Hematopoietic multipotent progenitor cell treated with erythropoietin and hydrocortisone succinate and interleukin-3 and kit ligand, for 4 days (in vitro differentiated cells): ENCODE results near the gene E2F3.
"Not testable (repeated sequence)": the region's sequence is repeated elsewhere in the genome, so short reads cannot be mapped to it uniquely, and the experiment has no call there.

Source experiments
- DNase-seq: peaks from one replicate; pipeline ENCODE4 v3.0.0-alpha.2; 2015

E2F3 gene

GRCh38 chr6:20434766-20435165 lies 33.1 kb downstream of the E2F3 start:
- no peak for DNase-seq

- no peak for DNase-seq
Observed at GRCh38 chr6:20436719-20437118, 35.0 kb downstream of the E2F3 start.

- no peak for DNase-seq
Observed at GRCh38 chr6:20437639-20438038, 36.0 kb downstream of the E2F3 start.

- no peak for DNase-seq
Observed at GRCh38 chr6:20438462-20439070, 36.9 kb downstream of the E2F3 start.

GRCh38 chr6:20439558-20439957 lies 37.9 kb downstream of the E2F3 start:
- DNase-seq, result no peak

GRCh38 chr6:20440296-20440695 lies 38.6 kb downstream of the E2F3 start:
- no peak for DNase-seq

- no peak for DNase-seq
Observed at GRCh38 chr6:20441236-20441635, 39.6 kb downstream of the E2F3 start.

- DNase-seq, result no peak
Observed at GRCh38 chr6:20441921-20442320, 40.2 kb downstream of the E2F3 start.

GRCh38 chr6:20444786-20445271 lies 43.1 kb downstream of the E2F3 start:
- DNase-seq, result peak; percentile 79

GRCh38 chr6:20447157-20447556 lies 45.5 kb downstream of the E2F3 start:
- no peak for DNase-seq

- no peak for DNase-seq
Observed at GRCh38 chr6:20447581-20448132, 46.0 kb downstream of the E2F3 start.

GRCh38 chr6:20448828-20449227 lies 47.1 kb downstream of the E2F3 start:
- no peak for DNase-seq

- peak; percentile 69 for DNase-seq
Observed at GRCh38 chr6:20454204-20454824, 52.6 kb downstream of the E2F3 start.

GRCh38 chr6:20455251-20455940 lies 53.7 kb downstream of the E2F3 start:
- DNase-seq, result no peak

- DNase-seq, result peak; percentile 93
Observed at GRCh38 chr6:20458027-20458894, 56.6 kb downstream of the E2F3 start.

- no peak for DNase-seq
Observed at GRCh38 chr6:20459682-20460081, 58.0 kb downstream of the E2F3 start.

- no peak for DNase-seq
Observed at GRCh38 chr6:20461576-20461975, 59.9 kb downstream of the E2F3 start.

GRCh38 chr6:20463396-20463795 lies 61.7 kb downstream of the E2F3 start:
- DNase-seq, result no peak

GRCh38 chr6:20464041-20464440 lies 62.4 kb downstream of the E2F3 start:
- DNase-seq, result no peak

GRCh38 chr6:20464847-20465246 lies 63.2 kb downstream of the E2F3 start:
- no peak for DNase-seq

- not testable (repeated sequence) for DNase-seq
Observed at GRCh38 chr6:20465616-20466015, 63.9 kb downstream of the E2F3 start.

- no peak for DNase-seq
Observed at GRCh38 chr6:20467437-20467836, 65.8 kb downstream of the E2F3 start.

GRCh38 chr6:20468209-20468608 lies 66.5 kb downstream of the E2F3 start:
- no peak for DNase-seq
